VCaP (cell line): ENCODE results near the gene LILRB5.
"Not testable (repeated sequence)": the region's sequence is repeated elsewhere in the genome, so short reads cannot be mapped to it uniquely, and the experiment has no call there.

Experiments
- H3K27ac ChIP-seq: fragments of 450-650 bp; 2 replicates; pipeline ENCODE4 v1.5.1; 2017
- CTCF ChIP-seq: fragments of 450-650 bp; conservative IDR thresholded peaks from 2 replicates; pipeline ENCODE4 v1.5.1; 2017; ENCODE audit warnings: mild to moderate bottlenecking, moderate library complexity

LILRB5 gene

GRCh38 chr19:54239491-54240371 is 17.3 kb downstream of the LILRB5 start:
- not testable (repeated sequence) for H3K27ac ChIP-seq

GRCh38 chr19:54233941-54234340 is 23.1 kb downstream of the LILRB5 start:
- TF ChIP-seq CTCF: no peak
- H3K27ac ChIP-seq: no peak overlapping the region

GRCh38 chr19:54231077-54231931 is 25.8 kb downstream of the LILRB5 start:
- peak overlapping the region; percentile 98 for H3K27ac ChIP-seq
- TF ChIP-seq CTCF: peak; percentile 100

DNA sequence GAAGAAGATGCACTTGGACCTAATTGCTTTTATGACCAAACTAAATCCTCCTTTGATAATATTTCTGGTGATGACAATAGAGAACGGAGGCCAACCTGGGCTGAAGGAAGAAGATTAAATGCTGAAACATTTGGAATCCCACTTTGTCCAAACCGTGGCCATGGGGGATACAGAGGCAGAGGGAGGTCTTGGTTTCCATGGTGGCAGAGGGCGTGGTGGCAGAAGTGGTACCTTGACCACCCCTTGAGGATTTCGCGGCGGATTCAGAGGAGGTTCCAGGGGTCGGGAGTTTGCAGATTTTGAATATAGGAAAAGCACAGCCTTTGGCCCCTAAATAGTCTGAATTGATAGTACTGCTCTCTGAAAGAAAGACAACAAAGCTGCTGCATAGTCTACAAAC is 27.0 kb downstream of the LILRB5 start:
- peak overlapping the region; percentile 98 for H3K27ac ChIP-seq
- no peak for TF ChIP-seq CTCF

- H3K27ac ChIP-seq: peak overlapping the region; percentile 98
- TF ChIP-seq CTCF: no peak
Measured at GRCh38 chr19:54229146-54229545, 27.9 kb downstream of the LILRB5 start.

GRCh38 chr19:54224619-54225018 is 32.5 kb downstream of the LILRB5 start:
- H3K27ac ChIP-seq: not testable (repeated sequence)

DNA sequence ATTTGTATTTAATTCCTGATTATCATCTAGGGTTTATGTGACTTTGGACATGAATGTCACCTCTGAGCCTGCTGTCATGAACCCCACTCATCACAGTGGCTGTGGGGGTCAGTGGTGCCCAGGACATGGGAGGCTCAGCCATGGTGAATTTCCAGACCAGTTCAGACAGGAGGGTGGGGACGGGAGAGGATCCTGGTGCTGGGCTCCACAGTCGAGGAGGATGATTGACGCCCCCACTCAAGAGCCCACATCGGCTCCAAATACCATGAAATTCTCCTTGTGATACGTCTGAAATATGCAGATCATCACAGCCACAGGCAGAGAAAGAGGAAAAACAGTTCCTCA is 33.2 kb downstream of the LILRB5 start:
- not testable (repeated sequence) for H3K27ac ChIP-seq

DNA sequence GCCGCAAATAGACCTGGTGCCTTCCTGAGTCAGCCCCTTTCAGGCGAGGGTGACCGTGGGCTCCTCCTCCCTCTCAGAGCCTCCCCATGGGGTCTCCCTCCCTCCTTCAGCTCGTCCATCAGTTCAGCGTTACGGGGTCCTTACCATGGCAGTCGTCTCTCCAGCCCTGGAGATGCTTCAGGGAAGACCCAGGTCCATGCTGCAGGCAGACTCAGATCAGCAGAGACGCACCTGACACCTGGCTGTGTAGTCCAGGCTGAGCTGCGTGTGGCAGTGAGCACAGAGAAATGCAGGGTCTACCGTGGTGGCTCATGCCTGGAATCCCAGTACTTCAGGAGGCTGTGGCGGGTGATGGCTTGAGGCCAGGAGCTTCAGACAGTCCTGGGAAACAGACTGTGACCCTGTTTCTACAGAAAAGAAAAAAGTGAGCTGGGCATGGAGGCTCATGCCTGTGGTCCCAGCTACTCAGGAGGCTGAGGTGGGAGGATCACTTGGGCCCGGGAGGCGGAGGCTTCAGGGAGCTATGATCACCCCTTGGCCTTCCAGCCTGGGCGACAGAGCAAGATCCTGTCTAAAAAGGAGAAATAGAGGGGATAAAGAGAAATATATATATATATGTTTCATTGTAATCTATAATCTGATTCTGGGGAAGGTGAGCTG is 33.7 kb downstream of the LILRB5 start:
- not testable (repeated sequence) for H3K27ac ChIP-seq

DNA sequence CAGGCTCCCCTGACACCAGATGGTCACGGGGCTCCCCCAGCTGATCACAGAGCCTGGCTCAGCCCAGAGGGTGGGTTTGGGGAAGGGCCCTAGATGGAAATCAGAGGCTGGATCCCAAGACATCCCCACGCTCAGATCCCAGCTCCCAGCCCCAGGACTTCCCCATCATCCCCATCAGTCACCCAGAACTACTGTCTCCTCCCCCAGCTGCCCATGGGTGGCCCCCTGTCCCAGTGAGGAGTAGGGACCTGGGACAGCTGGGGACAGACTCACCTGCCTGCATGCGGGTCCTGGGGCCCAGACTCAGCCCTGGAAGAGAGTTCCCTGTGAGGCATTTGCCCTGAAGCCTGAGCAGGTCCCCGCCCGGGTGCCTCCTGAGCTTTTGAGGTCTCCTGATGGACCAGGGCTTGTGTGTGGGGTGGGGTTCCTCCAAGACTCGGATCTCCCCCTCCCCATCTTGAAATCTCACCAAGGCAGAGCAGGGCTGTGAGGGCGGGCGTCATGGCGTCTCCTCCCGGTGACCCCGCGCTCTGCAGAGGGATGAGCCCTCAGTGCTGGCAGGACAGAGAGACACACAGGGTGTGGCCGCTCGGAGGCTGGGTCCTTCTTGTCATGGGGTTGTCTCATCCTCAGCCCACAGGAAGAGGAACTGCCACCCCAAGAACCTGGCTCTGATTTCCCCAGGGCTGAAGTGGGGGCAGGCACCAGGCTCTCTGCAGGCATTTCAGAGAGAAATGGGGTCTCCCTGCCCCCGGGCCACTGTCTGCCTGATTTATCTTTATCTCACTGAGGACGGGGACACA is 34.4 kb downstream of the LILRB5 start, which contains the start of gene LILRB3:
Gene LILRB3, minus strand, starts transcription at position 534 of the 803 bp plus-strand sequence. Its CDS starts 31 bp downstream, at position 503.
- H3K27ac ChIP-seq: not testable (repeated sequence)

- not testable (repeated sequence) for H3K27ac ChIP-seq
Measured at GRCh38 chr19:54221947-54222346, 35.1 kb downstream of the LILRB5 start.

GRCh38 chr19:54219702-54220101 is 37.4 kb downstream of the LILRB5 start:
- not testable (repeated sequence) for H3K27ac ChIP-seq
